SHP77 (cell line): ENCODE results near the gene GFRA4.
"Not testable (repeated sequence)": the region's sequence is repeated elsewhere in the genome, so short reads cannot be mapped to it uniquely, and the experiment has no call there.

ENCODE experiments used
- DNase-seq, 2 experiments: peaks; one replicate each; lab custom pipeline; 2025; lab: John Stamatoyannopoulos, UW

Gene GFRA4

GRCh38 chr20:3615171-3615840 lies 47.9 kb downstream of the GFRA4 start:
- DNase-seq, result not testable (repeated sequence)

- no peak for DNase-seq
These were observed 48.7 kb downstream of the GFRA4 start for GRCh38 chr20:3614466-3614865.

- DNase-seq, result no peak
These were observed 49.3 kb downstream of the GFRA4 start for GRCh38 chr20:3613821-3614440.

- DNase-seq, result no peak
These were observed 50.2 kb downstream of the GFRA4 start for GRCh38 chr20:3612795-3613572.

GRCh38 chr20:3611901-3612300 lies 51.3 kb downstream of the GFRA4 start:
- DNase-seq, result no peak
